Measurements from ENCODE around the gene C12orf57. TPM values are rescaled to one million over a fixed set of nuclear protein-coding genes. Genes with fewer than 3 reads are reported as not detected.

C12orf57 gene
- total and polyA plus RNA-seq, 2 of the 8 experiments (the other 6 are each of a cell fraction or from before 2014, with no cell fraction given): 174 to 993 TPM

DNA sequence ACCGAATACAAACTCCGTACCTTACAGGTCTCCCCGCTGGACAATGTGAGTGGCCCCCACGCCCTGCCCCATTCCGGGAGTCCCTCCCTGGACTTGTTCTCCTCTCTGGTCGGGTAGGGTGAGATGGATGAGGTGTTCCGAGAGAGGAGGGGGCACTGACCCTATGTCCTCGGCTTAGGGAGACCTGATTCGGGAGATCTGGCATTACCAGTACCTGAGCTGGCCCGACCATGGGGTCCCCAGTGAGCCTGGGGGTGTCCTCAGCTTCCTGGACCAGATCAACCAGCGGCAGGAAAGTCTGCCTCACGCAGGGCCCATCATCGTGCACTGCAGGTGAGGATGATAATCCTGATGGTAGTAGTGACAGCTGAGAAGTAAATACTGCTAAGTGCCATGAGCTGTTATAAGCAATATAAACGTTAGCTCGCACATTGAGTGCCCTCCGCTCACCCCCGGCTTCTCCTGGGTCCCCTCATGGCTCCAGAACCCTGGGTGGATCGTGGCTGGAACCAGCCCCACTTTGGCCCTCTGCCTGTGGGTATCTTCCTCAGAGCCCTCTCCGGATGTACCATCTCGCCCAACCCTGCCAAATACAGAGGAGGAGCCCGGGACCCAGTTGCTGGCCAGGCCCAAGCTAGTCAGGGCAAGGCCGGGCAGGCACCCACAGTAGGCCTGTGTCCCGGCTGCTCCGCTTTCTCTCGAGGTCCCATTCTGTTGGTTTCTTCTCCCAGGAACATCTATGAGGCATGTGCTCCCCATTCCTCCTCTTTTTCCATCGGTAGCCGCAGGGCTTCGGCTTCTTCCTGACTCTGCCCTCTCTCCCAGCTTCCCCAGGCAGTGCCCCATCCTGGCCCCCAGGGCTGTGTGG is 14.2 kb downstream of the C12orf57 start:
- FAIRE-seq (no peak), DNase-seq (ENCODE audit: low read depth in 1 of 2, low spot score in 2 of 2) (no peak)
- peak overlapping the region; percentile 46; the same call in 1 of the 2 replicates for H2AK5ac ChIP-seq (ENCODE audit: low read depth, low read length)
- H3K79me1 ChIP-seq (ENCODE audit: low read depth, low read length): no peaks in the 10 kb centered on the region
- H2BK15ac ChIP-seq (ENCODE audit: low read length): no peak overlapping the region
- no peak overlapping the region; the same call in 1 of the 2 replicates for H4K8ac ChIP-seq (ENCODE audit: extremely low read depth, insufficient read depth, low read length)
- ChIA-PET POLR2A (ENCODE audit: partially characterized antibody) (interaction anchor here (0.9 to 44.0 kb wide), 4 partner anchors 11 to 150 kb away, joined by 5 to 1596 read pairs (median 842); partner anchors contain the start of genes ATN1, C12orf57, EMG1 and PHB2), CTCF (ENCODE audit: partially characterized antibody) (interaction anchor here (0.8 to 12.2 kb wide), 7 partner anchors 11 to 152 kb away, joined by 3 to 277 read pairs (median 4); partner anchors contain the start of genes C12orf57 and RNU7-1)
- H3K56ac ChIP-seq (replicated peaks; ENCODE audit: insufficient read length, low read depth, low read length): no peak overlapping the region
- no peaks in the 10 kb centered on the region for H4K20me1 ChIP-seq (replicated peaks in 1 of 2; ENCODE audit: control insufficient read depth in 1 of 2, insufficient read depth in 2 of 2, low read length in 2 of 2)
- H3K79me2 ChIP-seq (ENCODE audit: control insufficient read depth in 1 of 2, insufficient read depth in 2 of 2, low read length in 2 of 2): peaks cover 0 to 2% of the 10 kb centered on the region in 2 experiments; a peak in 1 of 4 replicates
- no peak overlapping the region; the same call in 1 of the 2 replicates for H2BK5ac ChIP-seq (ENCODE audit: low read depth, low read length)
- no peak overlapping the region for H2AFZ ChIP-seq (ENCODE audit: low read length)
- H3K23me2 ChIP-seq (ENCODE audit: low read depth, low read length): peaks cover 7% of the 10 kb centered on the region; the same call in 1 of the 2 replicates
- H4K91ac ChIP-seq (replicated peaks; ENCODE audit: insufficient read length, low read length): no peak overlapping the region
- no peaks in the 10 kb centered on the region for H3K36me3 ChIP-seq (ENCODE audit: control insufficient read depth in 2 of 4, insufficient read depth in 4 of 4, low read length in 3 of 4)
- no peak overlapping the region for H3K4me2 ChIP-seq (ENCODE audit: insufficient read depth in 1 of 2, low read depth in 2 of 2, low read length in 2 of 2)
- H3K4ac ChIP-seq (replicated peaks; ENCODE audit: insufficient read length, low read depth, low read length): no peak overlapping the region
- no peak for TF ChIP-seq TAF1 (IDR thresholded peaks at IDR 0.05; ENCODE audit: low read depth, low read length)
- H3K9me3 ChIP-seq (ENCODE audit: insufficient read depth in 2 of 2, low read depth in 1 of 2, low read length in 1 of 2): no peaks in the 10 kb centered on the region
- WGBS, 2 experiments (ENCODE audit: extremely low coverage in 1 of 2, insufficient coverage in 1 of 2, insufficient read length in 1 of 2, insufficient replicate concordance in 2 of 2, low coverage in 1 of 2, low lambda C conversion rate in 2 of 2, missing lambda C conversion rate in 1 of 2): 88% methylated on average over 28 of the region's 28 CpGs; no CpG with 5 or more reads in 1 of the 2 experiments
- H4K5ac ChIP-seq (ENCODE audit: insufficient read length, low read depth, low read length): no peak overlapping the region
- no peak overlapping the region for H3K27ac ChIP-seq (ENCODE audit: low read depth, low read length)
- no peak overlapping the region for H3K4me3 ChIP-seq (ENCODE audit: extremely low read depth in 1 of 4, insufficient read depth in 2 of 4, low read depth in 3 of 4, low read length in 4 of 4)
- peaks cover 3 to 26% (median 22%) of the 10 kb centered on the region in 4 experiments for H3K4me1 ChIP-seq (replicated peaks in 1 of 4; ENCODE audit: control insufficient read depth in 3 of 4, insufficient read depth in 4 of 4, low read length in 3 of 4)
- H3K14ac ChIP-seq (ENCODE audit: insufficient read length): no peak overlapping the region
- H2BK20ac ChIP-seq (ENCODE audit: low read length): no peak overlapping the region
- no peaks in the 10 kb centered on the region for H3K27me3 ChIP-seq (replicated peaks in 1 of 4; ENCODE audit: control insufficient read depth in 3 of 4, extremely low read depth in 1 of 4, insufficient read depth in 3 of 4, low read length in 3 of 4)
- H2BK120ac ChIP-seq (replicated peaks; ENCODE audit: low read depth, low read length): no peak overlapping the region
- H3K18ac ChIP-seq (ENCODE audit: extremely low read depth, low read length): no peak overlapping the region
- no peak overlapping the region for H3K23ac ChIP-seq (ENCODE audit: insufficient read length)
- H2BK12ac ChIP-seq (ENCODE audit: low read depth, low read length): no peak overlapping the region
- H3K9ac ChIP-seq (replicated peaks in 1 of 4; ENCODE audit: extremely low read depth in 1 of 4, low read depth in 3 of 4, low read length in 3 of 4): no peak overlapping the region

Measured in H1 (cell line).